ENCODE results near the gene ADGRF5.
"Not testable (repeated sequence)": the region's sequence is repeated elsewhere in the genome, so short reads cannot be mapped to it uniquely, and the experiment has no call there.

ADGRF5 gene

DNA sequence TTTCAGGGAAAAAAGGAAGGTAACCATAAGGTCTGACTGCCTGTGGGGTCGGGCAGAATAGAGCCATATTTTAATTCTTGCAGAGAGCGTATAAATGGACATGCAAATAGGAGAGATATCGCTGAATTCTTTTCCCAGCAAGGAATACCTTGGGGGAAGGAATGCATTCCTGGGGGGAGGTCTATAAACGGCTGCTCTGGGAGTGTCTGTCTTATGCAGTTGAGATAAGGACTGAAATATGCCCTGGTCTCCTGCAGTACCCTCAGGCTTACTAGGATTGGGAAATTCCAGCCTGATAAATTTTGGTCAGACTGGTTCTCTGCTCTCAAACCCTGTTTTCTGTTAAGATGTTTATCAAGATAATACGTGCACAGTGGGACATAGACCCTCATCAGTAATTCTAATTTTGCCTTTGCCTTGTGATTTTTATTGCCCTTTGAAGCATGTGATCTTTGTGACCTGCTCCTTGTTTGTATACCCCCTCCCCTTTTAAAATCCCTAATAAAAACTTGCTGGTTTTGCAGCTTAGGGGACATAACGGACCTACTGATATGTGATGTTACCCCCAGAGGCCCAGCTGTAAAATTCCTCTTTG lies 79.4 kb downstream of the ADGRF5 start:
- DNase-seq; in situ Hi-C loops (cut with HindIII; ENCODE audit: low pct_ligation_motif_present, low pct_unique_long_range_greater_than_20kb, low sequenced_read_pairs): not testable (repeated sequence)

DNA sequence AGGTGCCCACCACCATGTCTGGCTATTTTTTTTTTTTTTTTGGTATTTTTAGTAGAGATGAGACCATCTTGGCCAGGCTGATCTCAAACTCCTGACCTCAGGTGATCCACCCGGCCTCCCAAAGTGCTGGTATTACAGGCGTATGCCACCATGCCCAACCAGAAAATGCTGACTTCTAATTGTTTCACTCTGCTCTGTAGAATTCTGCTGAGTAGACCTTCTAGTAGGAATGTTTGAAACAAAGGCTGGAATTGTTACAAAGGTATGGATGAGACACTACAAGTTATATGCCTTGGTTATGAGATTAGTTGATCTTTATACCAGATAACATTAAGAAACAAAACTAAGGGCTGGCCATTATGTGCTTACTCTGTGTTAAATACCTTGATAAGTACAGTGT lies 83.7 kb downstream of the ADGRF5 start:
- DNase-seq: no peak
- in situ Hi-C loops (cut with HindIII; ENCODE audit: low pct_ligation_motif_present, low pct_unique_long_range_greater_than_20kb, low sequenced_read_pairs): no loop called here

DNA sequence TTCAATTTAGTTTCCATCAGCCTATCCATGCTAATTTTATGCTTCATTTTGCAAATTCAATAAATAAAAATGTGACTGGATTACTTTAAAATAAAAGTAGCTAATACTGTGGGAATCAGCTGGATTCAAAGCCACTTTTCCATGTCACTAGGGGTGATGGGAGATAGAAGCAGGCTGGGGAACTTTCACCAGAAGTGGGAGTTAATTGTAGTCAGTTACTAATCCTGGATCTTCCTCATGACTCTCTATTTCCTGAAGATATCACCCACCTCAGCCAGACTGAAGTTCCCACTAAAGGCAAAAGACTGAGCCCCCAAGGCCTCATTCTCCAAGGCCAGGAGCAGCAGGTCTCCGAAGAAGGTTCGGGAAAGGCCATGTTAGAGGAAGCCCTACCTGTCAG lies 86.7 kb downstream of the ADGRF5 start:
- DNase-seq; in situ Hi-C loops (cut with HindIII; ENCODE audit: low pct_ligation_motif_present, low pct_unique_long_range_greater_than_20kb, low sequenced_read_pairs): not testable (repeated sequence)

- DNase-seq; in situ Hi-C loops (cut with HindIII; ENCODE audit: low pct_ligation_motif_present, low pct_unique_long_range_greater_than_20kb, low sequenced_read_pairs): not testable (repeated sequence)
Observed at GRCh38 chr6:46834257-46834916, 87.4 kb downstream of the ADGRF5 start.

GRCh38 chr6:46832816-46833215 lies 88.9 kb downstream of the ADGRF5 start:
- no peak for DNase-seq
- in situ Hi-C loops (cut with HindIII; ENCODE audit: low pct_ligation_motif_present, low pct_unique_long_range_greater_than_20kb, low sequenced_read_pairs): no loop called here

DNA sequence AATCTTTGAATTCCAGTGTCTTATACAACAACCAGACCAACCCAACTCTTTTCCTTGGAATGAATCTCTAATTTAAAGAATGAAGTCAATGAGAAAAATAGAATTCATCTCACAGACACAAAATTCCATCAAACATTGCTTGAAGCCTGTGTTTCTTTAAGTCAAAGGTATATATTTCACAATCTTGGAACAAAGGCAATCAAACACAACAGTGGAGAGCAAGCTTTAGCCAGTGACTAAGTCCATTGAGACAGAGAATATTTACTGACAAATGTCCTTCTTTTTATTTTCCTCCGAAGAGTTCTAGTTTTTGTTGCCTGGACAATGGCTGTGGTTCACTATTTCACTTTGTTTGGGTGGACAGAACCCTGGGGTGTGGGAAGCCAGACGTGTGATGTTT lies 92.8 kb downstream of the ADGRF5 start:
- in situ Hi-C loops (cut with HindIII; ENCODE audit: low pct_ligation_motif_present, low pct_unique_long_range_greater_than_20kb, low sequenced_read_pairs): no loop called here

GRCh38 chr6:46821458-46821881 lies 100.3 kb downstream of the ADGRF5 start:
- in situ Hi-C loops (cut with HindIII; ENCODE audit: low pct_ligation_motif_present, low pct_unique_long_range_greater_than_20kb, low sequenced_read_pairs): no loop called here
- no peak for DNase-seq

More for the DNA sequence above, 92.8 kb downstream of the ADGRF5 start:
- no peak for DNase-seq

GRCh38 chr6:46819561-46819960 lies 102.2 kb downstream of the ADGRF5 start:
- in situ Hi-C loops (cut with HindIII; ENCODE audit: low pct_ligation_motif_present, low pct_unique_long_range_greater_than_20kb, low sequenced_read_pairs): no loop called here
- DNase-seq: no peak

- in situ Hi-C loops (cut with HindIII; ENCODE audit: low pct_ligation_motif_present, low pct_unique_long_range_greater_than_20kb, low sequenced_read_pairs): no loop called here
- DNase-seq: no peak
Observed at GRCh38 chr6:46816626-46817025, 105.1 kb downstream of the ADGRF5 start.

DNA sequence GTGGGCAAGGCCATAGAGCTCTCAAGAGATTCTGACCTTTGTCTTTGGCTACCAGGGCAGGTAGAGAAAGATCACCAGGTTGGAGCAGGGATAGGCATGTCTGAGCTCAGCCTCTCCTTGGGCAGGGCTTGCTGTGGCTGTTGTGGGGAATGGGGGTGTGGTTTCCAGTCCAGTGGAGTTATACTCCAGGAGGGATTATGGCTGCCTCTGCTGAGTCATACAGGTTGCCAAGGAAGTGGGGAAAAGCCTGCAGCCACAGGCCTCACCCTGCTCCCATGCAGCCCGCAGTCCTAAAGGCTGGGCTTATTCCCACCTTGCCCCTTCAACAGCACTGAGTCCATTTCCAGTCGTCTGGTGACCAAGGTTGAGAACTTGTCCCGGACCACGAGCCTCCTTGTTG lies 106.6 kb downstream of the ADGRF5 start:
- in situ Hi-C loops (cut with HindIII; ENCODE audit: low pct_ligation_motif_present, low pct_unique_long_range_greater_than_20kb, low sequenced_read_pairs): no loop called here
- no peak for DNase-seq

- in situ Hi-C loops (cut with HindIII; ENCODE audit: low pct_ligation_motif_present, low pct_unique_long_range_greater_than_20kb, low sequenced_read_pairs): no loop called here
- no peak for DNase-seq
Observed at GRCh38 chr6:46808806-46809205, 112.9 kb downstream of the ADGRF5 start.

Measured in ACHN (cell line).